ENCODE results near the gene PSORS1C1.
A peak's percentile ranks its signal among the peaks of the same experiment; 100 is the strongest.
"Not testable (repeated sequence)": the region's sequence is repeated elsewhere in the genome, so short reads cannot be mapped to it uniquely, and the experiment has no call there.

The PSORS1C1 gene

GRCh38 chr6:31158140-31158862 is 43.7 kb downstream of the PSORS1C1 start, which contains the start of gene TCF19:
Gene TCF19 (plus strand): TSS chr6:31158589. CDS start chr6:31159470, 881 bp downstream.
- peak; percentile 97 for DNase-seq (ENCODE audit: low spot score)
- FAIRE-seq, result peak; percentile 87

- FAIRE-seq, result no peak
- peak; percentile 35 for DNase-seq (ENCODE audit: low spot score)
These were observed 44.6 kb downstream of the PSORS1C1 start for GRCh38 chr6:31158863-31159855.

- DNase-seq (ENCODE audit: low spot score) (no peak), FAIRE-seq (no peak)
These were observed 46.9 kb downstream of the PSORS1C1 start for GRCh38 chr6:31161216-31162126.

- no peak for FAIRE-seq
These were observed 48.0 kb downstream of the PSORS1C1 start for GRCh38 chr6:31162463-31163165.

GRCh38 chr6:31163922-31164321 is 49.3 kb downstream of the PSORS1C1 start:
- no peak for FAIRE-seq
- DNase-seq (ENCODE audit: low spot score), result no peak

More at GRCh38 chr6:31162463-31163165, 48.0 kb downstream of the PSORS1C1 start:
- no peak for DNase-seq (ENCODE audit: low spot score)

- FAIRE-seq; DNase-seq (ENCODE audit: low spot score): not testable (repeated sequence)
These were observed 50.0 kb downstream of the PSORS1C1 start for GRCh38 chr6:31164475-31165063.

GRCh38 chr6:31165064-31165832 is 50.6 kb downstream of the PSORS1C1 start:
- DNase-seq (ENCODE audit: low spot score); FAIRE-seq: not testable (repeated sequence)

- DNase-seq (ENCODE audit: low spot score), result no peak
- FAIRE-seq, result no peak
These were observed 51.4 kb downstream of the PSORS1C1 start for GRCh38 chr6:31165986-31166385.

GRCh38 chr6:31168606-31169005 is 54.0 kb downstream of the PSORS1C1 start:
- FAIRE-seq (no peak), DNase-seq (ENCODE audit: low spot score) (no peak)

GRCh38 chr6:31169123-31169857 is 54.7 kb downstream of the PSORS1C1 start:
- no peak for DNase-seq (ENCODE audit: low spot score)

GRCh38 chr6:31169858-31170599 is 55.4 kb downstream of the PSORS1C1 start:
- not testable (repeated sequence) for DNase-seq (ENCODE audit: low spot score); FAIRE-seq

More at GRCh38 chr6:31169123-31169857, 54.7 kb downstream of the PSORS1C1 start:
- no peak for FAIRE-seq

- DNase-seq (ENCODE audit: low spot score), result no peak
- no peak for FAIRE-seq
These were observed 55.9 kb downstream of the PSORS1C1 start, which contains the start of gene POU5F1 for GRCh38 chr6:31170600-31170881. Gene POU5F1 (minus strand): TSS chr6:31170682. CDS start chr6:31170620, 62 bp downstream.

GRCh38 chr6:31170987-31171671 is 56.5 kb downstream of the PSORS1C1 start:
- no peak for FAIRE-seq
- DNase-seq (ENCODE audit: low spot score), result no peak

- FAIRE-seq, result no peak
- no peak for DNase-seq (ENCODE audit: low spot score)
These were observed 57.6 kb downstream of the PSORS1C1 start for GRCh38 chr6:31171931-31172905.

GRCh38 chr6:31172973-31173384 is 58.4 kb downstream of the PSORS1C1 start:
- no peak for DNase-seq (ENCODE audit: low spot score)
- no peak for FAIRE-seq

GRCh38 chr6:31173406-31173805 is 58.8 kb downstream of the PSORS1C1 start:
- no peak for FAIRE-seq
- no peak for DNase-seq (ENCODE audit: low spot score)

All from RCC 7860 (cell line).